K562 (cell line): Measurements from ENCODE around the gene TMEM247. TPM values are rescaled to one million over a fixed set of nuclear protein-coding genes. Genes with fewer than 3 reads are reported as not detected.

ENCODE experiments used
- ATAC-seq: fragments of 200-7000 bp; cut with Tn5 transposase; 3 replicates; pipeline ENCODE4 v1.9.1; 2020; ENCODE audit warnings: moderate library complexity
- BruUV-seq: library from RNA; stranded (reverse); fragments of 400-500 nt; replicated peaks from 2 replicates; lab custom pipeline; 2021; lab: Mats Ljungman, UMichigan
- CTCF ChIA-PET: fragments of 300-600 bp; formaldehyde crosslinking; extraction: SDS; loops from one replicate; lab custom pipeline; 2021; ENCODE audit warnings: low intra/inter-chr PET ratio; lab: Yijun Ruan, JAX
- POLR2A ChIA-PET: fragments of 300-600, 350-650 bp; sonication (Branson Sonifier 250); formaldehyde crosslinking; extraction: SDS; loops from one replicate; lab custom pipeline; 2021; ENCODE audit warnings: antibody characterized with exemption, inconsistent platforms; lab: Yijun Ruan, JAX
- DNase-seq, 4 experiments: peaks; one replicate each; pipeline versions ENCODE4 v3.0.0 to v3.0.0-alpha.2; 2011 to 2018; ENCODE audit warnings: low spot score in 3 of 4, mixed read lengths in 3 of 4; ENCODE audit errors: extremely low read depth in 1 of 4
- FAIRE-seq: peaks from 2 replicates; lab custom pipeline; 2011; peaks lifted over from hg19 to GRCh38; lab: Jason Lieb, UNC
- H2AFZ ChIP-seq: 2 replicates; pipeline ENCODE4 v1.6.0; 2011; ENCODE audit warnings: low read depth, low read length, control low read depth, inconsistent platforms
- H3K27ac ChIP-seq: fragments of 200-600 bp; 3 replicates; pipeline ENCODE4 v1.8.0; 2011; ENCODE audit warnings: low read depth, mild to moderate bottlenecking, control low read depth, inconsistent platforms, low read length, moderate library complexity, mixed read lengths; ENCODE audit errors: extremely low read depth
- H3K27me3 ChIP-seq, 2 experiments: fragments of 300-600 bp in 1 of 2; 2 replicates in 1 of 2; 3 replicates in 1 of 2; pipeline versions ENCODE4 v1.6.0 to v1.8.0; 2011; ENCODE audit warnings: inconsistent platforms in 2 of 2, low read length in 2 of 2, mild to moderate bottlenecking in 1 of 2, mixed read lengths in 1 of 2, moderate library complexity in 1 of 2; ENCODE audit not compliant: control insufficient read depth in 2 of 2, insufficient read depth in 2 of 2
- H3K36me3 ChIP-seq: fragments of 300-600 bp; 3 replicates; pipeline ENCODE4 v1.8.0; 2011; ENCODE audit warnings: mild to moderate bottlenecking, low read length, inconsistent platforms; ENCODE audit not compliant: control insufficient read depth, insufficient read depth
- H3K4me1 ChIP-seq, 2 experiments: fragments of 200-600 bp in 1 of 2; replicated peaks in 1 of 2; 2 replicates in 1 of 2; 3 replicates in 1 of 2; pipeline versions ENCODE4 v1.5.1 to v1.8.0; 2011; ENCODE audit warnings: inconsistent platforms in 2 of 2, low read length in 2 of 2, mild to moderate bottlenecking in 1 of 2, mixed read lengths in 1 of 2, moderate library complexity in 1 of 2; ENCODE audit not compliant: control insufficient read depth in 2 of 2, insufficient read depth in 2 of 2
- H3K4me2 ChIP-seq: 2 replicates; pipeline ENCODE4 v1.6.1; 2011; ENCODE audit warnings: low read length, control low read depth, inconsistent platforms, mixed read lengths; ENCODE audit not compliant: insufficient read depth
- H3K4me3 ChIP-seq: fragments of 200-600 bp; sonication (generic), shearing (Covaris generic); 2 replicates; pipeline ENCODE4 v1.5.1; 2016; ENCODE audit warnings: control low read depth, inconsistent platforms
- H3K79me2 ChIP-seq: fragments of 200-600 bp; 3 replicates; pipeline ENCODE4 v1.8.0; 2011; ENCODE audit warnings: low read length, inconsistent platforms; ENCODE audit not compliant: control insufficient read depth, insufficient read depth
- H3K9ac ChIP-seq, 2 experiments: 2 replicates each; pipeline versions ENCODE4 v1.6.0 to v1.6.1; 2011; ENCODE audit warnings: low read depth in 2 of 2, low read length in 2 of 2, control low read depth in 1 of 2, inconsistent platforms in 1 of 2, mild to moderate bottlenecking in 1 of 2, mixed read lengths in 1 of 2; ENCODE audit not compliant: insufficient read depth in 1 of 2
- H3K9me1 ChIP-seq: one replicate; pipeline ENCODE4 v1.6.0; 2011; ENCODE audit warnings: inconsistent platforms, mild to moderate bottlenecking, low read length, moderate library complexity; ENCODE audit not compliant: control insufficient read depth, insufficient read depth
- H3K9me3 ChIP-seq: replicated peaks from 2 replicates; pipeline ENCODE4 v1.5.1; 2011; ENCODE audit warnings: low read depth, low read length, inconsistent platforms; ENCODE audit not compliant: control insufficient read depth, insufficient read depth
- H4K20me1 ChIP-seq: replicated peaks from 2 replicates; pipeline ENCODE4 v1.6.1; 2011; ENCODE audit warnings: low read length, inconsistent platforms, mixed read lengths; ENCODE audit not compliant: control insufficient read depth, insufficient read depth
- POLR2A ChIP-seq: fragments of 450-650 bp; conservative IDR thresholded peaks from 2 replicates; pipeline ENCODE4 v1.6.1; 2016
- WGBS: fragments of 100-300 bp; shearing (Covaris generic); methylation state at CpG from one replicate; pipeline ENCODE4 v1.1.6; 2016; ENCODE audit warnings: low coverage, mixed read lengths; ENCODE audit not compliant: insufficient coverage; ENCODE audit errors: missing lambda C conversion rate; 5-methylcytosine and 5-hydroxymethylcytosine counted together
- in situ Hi-C: fragments of 300-500 bp; cut with MboI; formaldehyde crosslinking; loops from 4 replicates; pipeline ENCODE4 v1.15.0; 2018; ENCODE audit warnings: inconsistent platforms, mixed read lengths
- intact Hi-C: fragments of 100-400 bp; cut with micrococcal nuclease; formaldehyde crosslinking; loops from 2 replicates; pipeline ENCODE4 v1.14.2; 2022
- polyA plus RNA-seq, 8 experiments: library from polyadenylated mRNA; depleted of rRNA in 4 of 8; stranded (reverse) in 5 of 8; unstranded in 3 of 8; fragments of >200 nt; fragmentation: Nextera tagmentation in 2 of 8; fragmentation: Illumina TruSeq in 1 of 8; extraction: Ambion mirVana in 2 of 8; extraction: Trizol in 1 of 8; gene quantifications; 2 replicates each; pipeline versions ENCODE4 v1.2.1 to v1.2.3, GENCODE V29; 2011 to 2014; ENCODE audit warnings: inconsistent platforms in 1 of 8, missing spikeins in 1 of 8
- total RNA-seq, 7 experiments: library from RNA; depleted of rRNA in 6 of 7; stranded (reverse); fragments of >200 nt in 6 of 7; fragmentation: Illumina TruSeq in 2 of 7; extraction: Trizol in 2 of 7; gene quantifications; 2 replicates each; pipeline versions ENCODE4 v1.2.1 to v1.2.3, GENCODE V29; 2011 to 2021; ENCODE audit warnings: low replicate concordance in 1 of 7
- TF ChIP-seq, protein P1 (sequence below): fragments of 450-650 bp; formaldehyde crosslinking; IDR thresholded peaks from 2 replicates; pipeline ENCODE4 v1.4.0; 2020; ENCODE audit warnings: mild to moderate bottlenecking, moderate library complexity

Gene TMEM247
- total and polyA plus RNA-seq, 9 of the 15 experiments (the other 6 are each of a cell fraction or from before 2014, with no cell fraction given) = 0.24 to 4.7 (median 3.1) TPM

DNA sequence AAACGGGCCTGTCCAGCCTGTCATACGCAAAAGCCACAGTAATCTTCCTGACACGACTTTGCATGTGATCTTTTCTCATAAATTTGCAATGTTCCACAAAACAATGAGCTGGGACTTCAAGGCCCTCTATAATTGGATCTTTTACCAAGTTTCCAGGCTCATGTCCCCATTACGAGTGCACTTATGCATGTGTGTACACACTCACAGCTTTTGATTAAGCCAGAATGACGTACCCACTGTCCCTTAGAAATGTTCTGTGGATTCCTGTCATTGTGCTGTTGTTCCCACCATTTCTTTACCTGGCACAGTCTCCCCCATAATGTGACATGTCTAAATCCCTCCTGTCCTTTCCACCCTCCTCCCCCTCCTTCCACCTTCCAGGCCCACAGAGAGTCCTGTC is 19.7 kb upstream of the TMEM247 start:
- in situ Hi-C loops = no loop called here
- peaks cover 8% of the 10 kb centered on the region; the same call in 2 of the 3 replicates for H3K36me3 ChIP-seq
- no peaks in the 10 kb centered on the region for H3K79me2 ChIP-seq
- no peak for DNase-seq
- H3K4me2 ChIP-seq = no peak overlapping the region
- no peak for FAIRE-seq
- 59% methylated on average over 5 of the region's 5 CpGs for WGBS
- H3K27ac ChIP-seq = no peak overlapping the region
- 0 out of 2 replicates have a peak, but pooled peaks have one; percentile 23 for TF ChIP-seq POLR2A
- TF ChIP-seq, protein P1, sequence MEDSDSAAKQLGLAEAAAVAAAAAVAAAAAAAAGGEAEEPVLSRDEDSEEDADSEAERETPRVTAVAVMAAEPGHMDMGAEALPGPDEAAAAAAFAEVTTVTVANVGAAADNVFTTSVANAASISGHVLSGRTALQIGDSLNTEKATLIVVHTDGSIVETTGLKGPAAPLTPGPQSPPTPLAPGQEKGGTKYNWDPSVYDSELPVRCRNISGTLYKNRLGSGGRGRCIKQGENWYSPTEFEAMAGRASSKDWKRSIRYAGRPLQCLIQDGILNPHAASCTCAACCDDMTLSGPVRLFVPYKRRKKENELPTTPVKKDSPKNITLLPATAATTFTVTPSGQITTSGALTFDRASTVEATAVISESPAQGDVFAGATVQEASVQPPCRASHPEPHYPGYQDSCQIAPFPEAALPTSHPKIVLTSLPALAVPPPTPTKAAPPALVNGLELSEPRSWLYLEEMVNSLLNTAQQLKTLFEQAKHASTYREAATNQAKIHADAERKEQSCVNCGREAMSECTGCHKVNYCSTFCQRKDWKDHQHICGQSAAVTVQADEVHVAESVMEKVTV (CRISPR knock-in tag) = no peak
- ChIA-PET CTCF (interaction anchor here (2.6 kb wide), 2 partner anchors 449 to 466 kb away, joined by 36 to 48 read pairs; no protein-coding TSS in a partner anchor), POLR2A (interaction anchor here (0.5 to 1.8 kb wide), 4 partner anchors 10 to 413 kb away, joined by 3 to 4 read pairs (median 3); no protein-coding TSS in a partner anchor)
- no TSS peak for BruUV-seq
- H4K20me1 ChIP-seq = peaks cover 9% of the 10 kb centered on the region; the same call in 1 of the 2 replicates
- peaks cover 8 to 10% of the 10 kb centered on the region in 2 experiments; a peak in 4 of 5 replicates for H3K4me1 ChIP-seq
- H3K4me3 ChIP-seq = no peak overlapping the region
- no peaks in the 10 kb centered on the region for H3K27me3 ChIP-seq
- H3K9me1 ChIP-seq = peaks cover 2% of the 10 kb centered on the region
- no peak overlapping the region for H2AFZ ChIP-seq
- no peak for ATAC-seq
- intact Hi-C loops = loop anchor here (2.0 kb wide), 1 partner anchor 95 kb away; no protein-coding TSS in a partner anchor
- no peak overlapping the region for H3K9ac ChIP-seq
- no peaks in the 10 kb centered on the region for H3K9me3 ChIP-seq
